ENCODE results near the gene SPTBN1. TPM values are rescaled to one million over a fixed set of nuclear protein-coding genes. Genes with fewer than 3 reads are reported as not detected.

Gene SPTBN1
- total RNA-seq, 1 donor: 206 TPM

- no peak for DNase-seq (ENCODE audit: low read depth in 2 of 3, low spot score in 2 of 3)
These were observed 126.9 kb downstream of the SPTBN1 start for GRCh38 chr2:54582987-54583386.

GRCh38 chr2:54584598-54584997, 128.5 kb downstream of the SPTBN1 start:
- no peak for DNase-seq (ENCODE audit: low read depth in 2 of 3, low spot score in 2 of 3)

GRCh38 chr2:54585136-54585733, 129.1 kb downstream of the SPTBN1 start:
- DNase-seq (ENCODE audit: low read depth in 2 of 3, low spot score in 2 of 3): peak in 1 of 3 donors; percentile 45

- DNase-seq (ENCODE audit: low read depth in 2 of 3, low spot score in 2 of 3): no peak
These were observed 129.9 kb downstream of the SPTBN1 start for GRCh38 chr2:54586062-54586461.

GRCh38 chr2:54586494-54586893, 130.4 kb downstream of the SPTBN1 start:
- DNase-seq (ENCODE audit: low read depth in 2 of 3, low spot score in 2 of 3): no peak

GRCh38 chr2:54587171-54588016, 131.3 kb downstream of the SPTBN1 start:
- DNase-seq (ENCODE audit: low read depth in 2 of 3, low spot score in 2 of 3): no peak

GRCh38 chr2:54588244-54588899, 132.2 kb downstream of the SPTBN1 start:
- no peak for DNase-seq (ENCODE audit: low read depth in 2 of 3, low spot score in 2 of 3)

- DNase-seq (ENCODE audit: low read depth in 2 of 3, low spot score in 2 of 3): no peak
These were observed 132.9 kb downstream of the SPTBN1 start for GRCh38 chr2:54589038-54589339.

GRCh38 chr2:54589340-54590215, 133.5 kb downstream of the SPTBN1 start:
- peak in 2 of 3 donors; percentile 96 to 98 for DNase-seq (ENCODE audit: low read depth in 2 of 3, low spot score in 2 of 3)

GRCh38 chr2:54590216-54591120, 134.3 kb downstream of the SPTBN1 start:
- peak in 1 of 3 donors; percentile 32 for DNase-seq (ENCODE audit: low read depth in 2 of 3, low spot score in 2 of 3)

GRCh38 chr2:54591551-54591950, 135.4 kb downstream of the SPTBN1 start:
- no peak for DNase-seq (ENCODE audit: low read depth in 2 of 3, low spot score in 2 of 3)

- DNase-seq (ENCODE audit: low read depth in 2 of 3, low spot score in 2 of 3): no peak
These were observed 137.1 kb downstream of the SPTBN1 start for GRCh38 chr2:54593249-54593648.

GRCh38 chr2:54594048-54594447, 137.9 kb downstream of the SPTBN1 start:
- DNase-seq (ENCODE audit: low read depth in 2 of 3, low spot score in 2 of 3): peak in 1 of 3 donors; percentile 42

- no peak for DNase-seq (ENCODE audit: low read depth in 2 of 3, low spot score in 2 of 3)
These were observed 139.2 kb downstream of the SPTBN1 start for GRCh38 chr2:54595161-54595803.

- DNase-seq (ENCODE audit: low read depth in 2 of 3, low spot score in 2 of 3): no peak
These were observed 140.1 kb downstream of the SPTBN1 start for GRCh38 chr2:54595999-54596902.

GRCh38 chr2:54597153-54597848, 141.2 kb downstream of the SPTBN1 start:
- peak in 1 of 3 donors; percentile 50 for DNase-seq (ENCODE audit: low read depth in 2 of 3, low spot score in 2 of 3)

Data from hematopoietic multipotent progenitor cell (in vitro differentiated cells).